Fibroblast of lung (primary cell): Measurements from ENCODE around the gene ATP10A. TPM values are rescaled to one million over a fixed set of nuclear protein-coding genes. Genes with fewer than 3 reads are reported as not detected.

Source experiments
- DNase-seq, 2 donors: peaks; one replicate each; pipeline versions ENCODE4 v3.0.0 to v3.0.0-alpha.2; 2010; ENCODE audit warnings: low read depth in 2 of 2
- H2AFZ ChIP-seq: 2 replicates; pipeline ENCODE4 v1.5.1; 2012; ENCODE audit warnings: low read length, control low read depth, inconsistent platforms
- H3K27ac ChIP-seq: 2 replicates; pipeline ENCODE4 v1.5.1; 2011; ENCODE audit warnings: low read length, control low read depth; ENCODE audit not compliant: insufficient read depth
- H3K27me3 ChIP-seq: 2 replicates; pipeline ENCODE4 v1.5.1; 2011; ENCODE audit warnings: mild to moderate bottlenecking, low read length; ENCODE audit not compliant: control insufficient read depth, insufficient read depth
- H3K36me3 ChIP-seq: 2 replicates; pipeline ENCODE4 v1.5.1; 2011; ENCODE audit warnings: low read length; ENCODE audit not compliant: control insufficient read depth, insufficient read depth
- H3K4me1 ChIP-seq: 2 replicates; pipeline ENCODE4 v1.5.1; 2011; ENCODE audit warnings: low read length; ENCODE audit not compliant: control insufficient read depth, insufficient read depth; ENCODE audit errors: extremely low read depth
- H3K4me2 ChIP-seq: 2 replicates; pipeline ENCODE4 v1.5.1; 2011; ENCODE audit warnings: low read length, control low read depth; ENCODE audit not compliant: insufficient read depth; ENCODE audit errors: extremely low read depth
- H3K4me3 ChIP-seq, 4 experiments: fragments of 200-600 bp in 1 of 4; sonication (generic) in 1 of 4; replicated peaks in 1 of 4; 2 replicates each; pipeline ENCODE4 v1.5.1; 2011 to 2016; ENCODE audit warnings: low read length in 4 of 4, low read depth in 3 of 4, mild to moderate bottlenecking in 3 of 4, control low read depth in 2 of 4, inconsistent platforms in 1 of 4, mixed read lengths in 1 of 4; ENCODE audit not compliant: insufficient read depth in 1 of 4; ENCODE audit errors: control extremely low read depth in 1 of 4
- H3K79me2 ChIP-seq: 2 replicates; pipeline ENCODE4 v1.5.1; 2012; ENCODE audit warnings: mild to moderate bottlenecking, low read length, inconsistent platforms; ENCODE audit not compliant: control insufficient read depth, insufficient read depth
- H3K9ac ChIP-seq: 2 replicates; pipeline ENCODE4 v1.5.1; 2011; ENCODE audit warnings: mild to moderate bottlenecking, low read length, control low read depth; ENCODE audit not compliant: insufficient read depth
- H3K9me3 ChIP-seq: 2 replicates; pipeline ENCODE4 v1.5.1; 2012; ENCODE audit warnings: low read depth, low read length; ENCODE audit not compliant: control insufficient read depth, insufficient read depth
- H4K20me1 ChIP-seq: 2 replicates; pipeline ENCODE4 v1.5.1; 2011; ENCODE audit warnings: low read length; ENCODE audit not compliant: control insufficient read depth, insufficient read depth; ENCODE audit errors: extremely low read depth
- CTCF ChIP-seq, 2 donors: IDR thresholded peaks in 1 of 2; conservative IDR thresholded peaks in 1 of 2; 1 replicate in 1 of 2; 2 replicates in 1 of 2; pipeline ENCODE4 v1.5.1; 2011 to 2012; ENCODE audit warnings: low read length in 2 of 2, control low read depth in 1 of 2, inconsistent platforms in 1 of 2, low read depth in 1 of 2, mild to moderate bottlenecking in 1 of 2
- EZH2 ChIP-seq: IDR thresholded peaks from 2 replicates; pipeline ENCODE4 v1.5.1; 2012; ENCODE audit warnings: low read length, control low read depth, mild to moderate bottlenecking; ENCODE audit errors: missing control alignments
- polyA plus RNA-seq, 2 donors: library from polyadenylated mRNA; depleted of rRNA in 1 of 2; stranded (reverse) in 1 of 2; unstranded in 1 of 2; fragments of >200 nt; gene quantifications; 2 replicates each; pipeline ENCODE4 v1.2.1, GENCODE V29; 2011 to 2012; ENCODE audit warnings: missing spikeins in 1 of 2
- total RNA-seq: library from RNA; depleted of rRNA; stranded (reverse); fragments of >200 nt; gene quantifications from 2 replicates; pipeline ENCODE4 v1.2.1, GENCODE V29; 2014

ATP10A gene
- total and polyA plus RNA-seq, 2 donors (not counting 1 experiment from before 2014, with no cell fraction given), result 12.7 to 13.8 TPM

GRCh38 chr15:25700916-25701315 is 162.2 kb downstream of the ATP10A start:
- Histone ChIP-seq H3K4me3 (no peak overlapping the region), H3K36me3 (peaks cover 5% of the 10 kb centered on the region), H4K20me1 (no peaks in the 10 kb centered on the region), H3K4me2 (no peak overlapping the region), H3K27me3 (no peaks in the 10 kb centered on the region), H3K79me2 (no peaks in the 10 kb centered on the region), H3K9ac (no peak overlapping the region), H3K27ac (no peak overlapping the region), H3K4me1 (no peaks in the 10 kb centered on the region), H2AFZ (no peak overlapping the region), H3K9me3 (no peaks in the 10 kb centered on the region)
- DNase-seq, result no peak
- TF ChIP-seq CTCF (conservative IDR thresholded peaks at IDR 0.05 in 1 of 2, IDR thresholded peaks at IDR 0.05 in 1 of 2; ENCODE audit: low read depth in 1 of 2, low read length in 2 of 2) (no peak), EZH2 (no peak)

- Histone ChIP-seq H4K20me1 (no peaks in the 10 kb centered on the region), H3K4me2 (no peak overlapping the region), H3K9ac (no peak overlapping the region), H3K4me3 (no peak overlapping the region), H3K36me3 (peaks cover 13% of the 10 kb centered on the region), H3K27ac (no peak overlapping the region), H3K9me3 (no peaks in the 10 kb centered on the region), H3K79me2 (no peaks in the 10 kb centered on the region), H3K4me1 (no peaks in the 10 kb centered on the region), H2AFZ (no peak overlapping the region), H3K27me3 (no peaks in the 10 kb centered on the region)
- TF ChIP-seq EZH2, result no peak
- no peak for DNase-seq
These were observed 165.5 kb downstream of the ATP10A start for GRCh38 chr15:25697586-25697985.

DNA sequence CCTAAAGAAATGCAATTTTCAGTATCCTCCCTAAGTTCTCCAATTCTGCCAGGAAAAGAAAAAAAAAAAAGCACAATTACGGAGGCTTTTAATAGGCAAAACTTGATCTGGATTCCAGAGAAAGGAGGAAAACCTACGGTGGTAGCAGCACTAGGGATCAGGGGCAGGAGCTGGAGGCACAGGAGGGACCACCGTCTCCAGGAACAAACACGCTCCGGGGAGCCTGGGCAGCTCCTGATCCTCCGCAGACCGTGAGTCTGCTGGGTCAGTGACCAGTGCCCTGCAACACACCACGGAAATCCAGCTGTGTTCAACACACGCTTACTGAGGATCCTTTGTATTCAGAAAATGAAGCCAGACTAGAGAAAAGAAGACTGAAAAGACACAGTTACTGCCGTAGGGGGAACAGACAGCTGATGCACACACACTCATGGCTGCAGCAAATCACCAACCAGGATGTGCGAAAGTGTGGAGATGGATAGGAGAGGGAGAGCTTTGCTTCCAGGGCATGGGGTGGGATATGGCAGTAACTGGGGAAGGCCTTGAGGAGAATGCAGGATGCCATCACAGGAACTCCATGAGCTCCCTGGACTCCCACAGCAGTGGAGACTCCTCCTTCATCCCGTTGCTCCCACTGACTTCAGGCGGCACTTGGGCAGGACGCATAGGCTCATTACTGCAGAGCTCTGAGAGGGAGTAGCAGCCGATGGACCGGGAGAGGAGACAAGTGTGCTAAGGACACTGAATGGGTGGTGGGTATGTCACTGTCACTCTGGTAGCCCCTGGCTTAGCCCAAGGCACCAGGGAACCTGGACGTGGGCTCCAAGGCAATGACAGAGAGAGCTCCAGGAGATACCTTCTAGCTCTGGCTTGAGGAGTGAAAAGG is 167.0 kb downstream of the ATP10A start:
- Histone ChIP-seq H4K20me1 (no peaks in the 10 kb centered on the region), H3K36me3 (peaks cover 13% of the 10 kb centered on the region), H3K9me3 (no peaks in the 10 kb centered on the region), H3K27me3 (no peaks in the 10 kb centered on the region), H3K79me2 (no peaks in the 10 kb centered on the region), H3K4me3 (no peak overlapping the region), H3K27ac (no peak overlapping the region), H3K9ac (no peak overlapping the region), H3K4me1 (peaks cover 3% of the 10 kb centered on the region), H2AFZ (no peak overlapping the region), H3K4me2 (no peak overlapping the region)
- no peak for DNase-seq
- TF ChIP-seq EZH2 (no peak), CTCF (conservative IDR thresholded peaks at IDR 0.05 in 1 of 2, IDR thresholded peaks at IDR 0.05 in 1 of 2; ENCODE audit: low read depth in 1 of 2, low read length in 2 of 2) (no peak)
